Esophagus squamous epithelium (tissue), 5 donors: ENCODE results near the gene TK2. TPM values are rescaled to one million over a fixed set of nuclear protein-coding genes. Genes with fewer than 3 reads are reported as not detected.
A peak's percentile ranks its signal among the peaks of the same experiment; 100 is the strongest.

Experiments used
- DNase-seq: peaks from one replicate; lab custom pipeline; 2025; lab: John Stamatoyannopoulos, UW
- H3K27ac ChIP-seq, 4 donors: fragments of 200-600 bp; sonication (generic); one replicate each; pipeline ENCODE4 v1.5.1; 2016 to 2019; ENCODE audit warnings: mild to moderate bottlenecking in 1 of 4
- H3K27me3 ChIP-seq, 4 donors: fragments of 200-600 bp; sonication (generic); 1 replicate in 3 of 4; 2 replicates in 1 of 4; pipeline versions ENCODE4 v1.5.1 to v1.6.0; 2017 to 2021; ENCODE audit warnings: antibody characterized with exemption in 1 of 4
- H3K36me3 ChIP-seq, 3 donors: fragments of 200-600 bp; sonication (generic); one replicate each; pipeline ENCODE4 v1.5.1; 2016 to 2019
- H3K4me1 ChIP-seq, 3 donors: fragments of 200-600 bp; sonication (generic); one replicate each; pipeline ENCODE4 v1.5.1; 2017 to 2019
- H3K4me3 ChIP-seq, 4 donors: fragments of 200-600 bp; sonication (generic); 1 replicate in 3 of 4; 2 replicates in 1 of 4; pipeline ENCODE4 v1.5.1; 2016 to 2019; ENCODE audit warnings: mild to moderate bottlenecking in 2 of 4, moderate library complexity in 1 of 4
- H3K9me3 ChIP-seq, 3 donors: fragments of 200-600 bp; sonication (generic); one replicate each; pipeline ENCODE4 v1.5.1; 2016 to 2019
- POLR2A ChIP-seq, 4 donors: fragments of 450-650 bp; IDR thresholded peaks; one replicate each; pipeline ENCODE4 v1.6.1; 2017; ENCODE audit warnings: antibody characterized with exemption in 4 of 4, mild to moderate bottlenecking in 4 of 4, moderate library complexity in 3 of 4
- WGBS, 2 donors: methylation state at CpG; one replicate each; pipeline ENCODE4 v1.1.5; 2018; 5-methylcytosine and 5-hydroxymethylcytosine counted together
- intact Hi-C: fragments of 100-400 bp; cut with DNase I; formaldehyde crosslinking; loops from one replicate; pipeline ENCODE4 v1.15.0; 2022
- total RNA-seq, 4 donors: library from RNA; depleted of rRNA; stranded (reverse); fragments of >200 nt; gene quantifications; one replicate each; pipeline ENCODE4 v1.1.0, GENCODE V29; 2016
- TF ChIP-seq, protein P1 (sequence below), 6 experiments: fragments of 450-650 bp in 4 of 6; fragments of 200-600 bp in 2 of 6; sonication (generic) in 2 of 6; IDR thresholded peaks; one replicate each; pipeline ENCODE4 v1.5.1; 2016 to 2019; ENCODE audit warnings: antibody characterized with exemption in 6 of 6, mild to moderate bottlenecking in 4 of 6, moderate library complexity in 4 of 6
- donor health status: DM: yes; HTN: yes; CAD: no.

Gene TK2
- total RNA-seq, 4 donors from 2014 or later, result 5.6 to 22.5 (median 13.5) TPM

GRCh38 chr16:66489818-66490217, 60.1 kb downstream of the TK2 start:
- no peak for TF ChIP-seq POLR2A (IDR thresholded peaks at IDR 0.05)
- TF ChIP-seq, protein P1, sequence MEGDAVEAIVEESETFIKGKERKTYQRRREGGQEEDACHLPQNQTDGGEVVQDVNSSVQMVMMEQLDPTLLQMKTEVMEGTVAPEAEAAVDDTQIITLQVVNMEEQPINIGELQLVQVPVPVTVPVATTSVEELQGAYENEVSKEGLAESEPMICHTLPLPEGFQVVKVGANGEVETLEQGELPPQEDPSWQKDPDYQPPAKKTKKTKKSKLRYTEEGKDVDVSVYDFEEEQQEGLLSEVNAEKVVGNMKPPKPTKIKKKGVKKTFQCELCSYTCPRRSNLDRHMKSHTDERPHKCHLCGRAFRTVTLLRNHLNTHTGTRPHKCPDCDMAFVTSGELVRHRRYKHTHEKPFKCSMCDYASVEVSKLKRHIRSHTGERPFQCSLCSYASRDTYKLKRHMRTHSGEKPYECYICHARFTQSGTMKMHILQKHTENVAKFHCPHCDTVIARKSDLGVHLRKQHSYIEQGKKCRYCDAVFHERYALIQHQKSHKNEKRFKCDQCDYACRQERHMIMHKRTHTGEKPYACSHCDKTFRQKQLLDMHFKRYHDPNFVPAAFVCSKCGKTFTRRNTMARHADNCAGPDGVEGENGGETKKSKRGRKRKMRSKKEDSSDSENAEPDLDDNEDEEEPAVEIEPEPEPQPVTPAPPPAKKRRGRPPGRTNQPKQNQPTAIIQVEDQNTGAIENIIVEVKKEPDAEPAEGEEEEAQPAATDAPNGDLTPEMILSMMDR (IDR thresholded peaks at IDR 0.05), result no peak
- Histone ChIP-seq H3K9me3 (no peaks in the 10 kb centered on the region), H3K27me3 (no peaks in the 10 kb centered on the region), H3K4me1 (peaks cover 14 to 17% (median 16%) of the 10 kb centered on the region in 3 donors), H3K36me3 (no peaks in the 10 kb centered on the region), H3K27ac (no peak overlapping the region), H3K4me3 (no peak overlapping the region)
- no peak for DNase-seq
- WGBS, 2 donors, result 75 to 81% methylated on average over 2 to 3 of the region's 5 CpGs
- intact Hi-C loops, result no loop called here

- intact Hi-C loops, result no loop called here
- H3K27ac ChIP-seq, result no peak overlapping the region
- TF ChIP-seq, protein P1 (IDR thresholded peaks at IDR 0.05), result no peak
- no peak for TF ChIP-seq POLR2A (IDR thresholded peaks at IDR 0.05)
- H3K9me3 ChIP-seq, result no peaks in the 10 kb centered on the region
- H3K36me3 ChIP-seq, result no peaks in the 10 kb centered on the region
- H3K4me1 ChIP-seq, result peaks cover 14 to 17% (median 16%) of the 10 kb centered on the region in 3 donors
- 82 to 94% methylated on average over 2 of the region's 2 CpGs for WGBS, 2 donors
- H3K4me3 ChIP-seq, result no peak overlapping the region
- no peak for DNase-seq
- H3K27me3 ChIP-seq, result no peaks in the 10 kb centered on the region
These were observed 60.5 kb downstream of the TK2 start for GRCh38 chr16:66489385-66489784.

DNA sequence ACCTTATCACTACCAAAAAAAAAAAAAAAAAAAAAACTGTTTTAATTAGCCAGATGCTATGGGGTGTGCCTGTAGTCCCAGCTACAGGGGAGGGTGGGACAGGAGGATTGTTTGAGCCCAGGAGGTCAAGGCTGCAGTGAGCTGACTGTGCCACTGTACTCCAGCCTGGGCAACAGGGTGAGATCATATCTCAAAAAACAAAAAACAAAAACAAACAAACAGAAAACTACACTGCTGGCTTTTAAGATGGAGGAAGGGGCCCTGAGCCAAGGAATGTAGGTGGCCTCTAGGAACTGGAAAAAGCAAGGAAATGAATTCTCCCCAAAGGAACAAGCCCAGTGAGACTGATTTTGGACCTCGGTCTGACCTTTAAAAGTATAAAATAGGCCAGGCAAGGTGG, 61.4 kb downstream of the TK2 start:
- H3K27ac ChIP-seq, result no peak overlapping the region
- H3K4me3 ChIP-seq, result no peak overlapping the region
- no peak for DNase-seq
- 100% methylated on average over 1 of the region's 1 CpG for WGBS, 2 donors
- peaks cover 16 to 21% (median 16%) of the 10 kb centered on the region in 3 donors for H3K4me1 ChIP-seq
- intact Hi-C loops, result no loop called here
- H3K36me3 ChIP-seq, result no peaks in the 10 kb centered on the region
- H3K9me3 ChIP-seq, result no peaks in the 10 kb centered on the region
- TF ChIP-seq, protein P1 (IDR thresholded peaks at IDR 0.05), result no peak
- TF ChIP-seq POLR2A (IDR thresholded peaks at IDR 0.05), result no peak
- no peaks in the 10 kb centered on the region for H3K27me3 ChIP-seq

DNA sequence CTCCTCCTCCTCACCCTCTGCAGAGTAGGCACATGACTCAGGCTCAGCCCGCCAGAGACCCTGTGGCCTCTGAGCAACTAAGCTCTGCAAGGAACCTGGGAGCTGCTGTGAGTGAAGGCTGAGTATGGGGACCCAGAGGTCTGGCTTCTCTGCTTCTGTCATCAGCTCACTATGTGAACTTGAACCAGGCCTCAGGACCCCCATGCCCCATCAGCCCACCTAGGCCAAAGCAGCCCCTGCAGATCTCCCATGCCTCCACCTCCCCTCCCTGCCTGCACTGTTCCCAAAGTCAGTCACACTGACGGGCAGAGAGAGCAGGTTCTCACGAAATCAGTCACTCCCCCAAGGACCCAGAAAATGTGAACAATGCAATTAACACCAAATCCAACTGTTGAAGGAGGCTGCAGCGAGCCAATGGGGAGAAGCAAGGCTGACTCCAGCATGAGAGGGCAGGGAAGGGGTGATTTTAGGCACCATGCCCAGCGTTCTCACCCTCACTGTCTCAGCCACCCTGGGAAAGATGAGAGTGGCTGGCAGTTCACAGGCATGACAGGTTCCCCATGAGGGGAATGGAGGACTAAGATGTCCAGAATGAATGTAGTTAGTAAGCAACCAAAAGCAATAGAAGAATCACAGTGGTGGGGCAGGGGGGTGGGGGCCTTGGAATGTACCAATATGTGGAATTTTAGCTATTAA, 62.2 kb downstream of the TK2 start:
- H3K27me3 ChIP-seq, result no peaks in the 10 kb centered on the region
- no peak for DNase-seq
- H3K36me3 ChIP-seq, result no peaks in the 10 kb centered on the region
- H3K27ac ChIP-seq, result peak overlapping the region in 1 of 4 donors; percentile 75
- H3K4me1 ChIP-seq, result peaks cover 16 to 24% (median 19%) of the 10 kb centered on the region in 3 donors
- no peak overlapping the region for H3K4me3 ChIP-seq
- TF ChIP-seq, protein P1 (IDR thresholded peaks at IDR 0.05), result no peak
- TF ChIP-seq POLR2A (IDR thresholded peaks at IDR 0.05), result no peak
- WGBS, 2 donors, result 78 to 94% methylated on average over 2 to 3 of the region's 5 CpGs
- intact Hi-C loops, result no loop called here
- H3K9me3 ChIP-seq, result no peaks in the 10 kb centered on the region

GRCh38 chr16:66486773-66487579, 62.9 kb downstream of the TK2 start:
- Histone ChIP-seq H3K4me1 (peaks cover 16 to 24% (median 19%) of the 10 kb centered on the region in 3 donors), H3K9me3 (no peaks in the 10 kb centered on the region), H3K36me3 (no peaks in the 10 kb centered on the region), H3K27ac (peak overlapping the region; percentile 6 to 75 (median 62)), H3K27me3 (no peaks in the 10 kb centered on the region), H3K4me3 (no peak overlapping the region)
- intact Hi-C loops, result no loop called here
- DNase-seq, result no peak
- 57 to 100% methylated on average over 1 to 3 of the region's 3 CpGs for WGBS, 2 donors
- TF ChIP-seq POLR2A (IDR thresholded peaks at IDR 0.05), result no peak
- TF ChIP-seq, protein P1 (IDR thresholded peaks at IDR 0.05), result no peak
